Cardiac muscle cell (in vitro differentiated cells and primary cell): ENCODE measurements around the gene GNPDA2. TPM values are rescaled to one million over a fixed set of nuclear protein-coding genes. Genes with fewer than 3 reads are reported as not detected.

ENCODE experiments used
- DNase-seq, 2 donors: peaks; one replicate each; pipeline versions ENCODE4 v3.0.0 to v3.0.0-alpha.2; 2010 to 2017; ENCODE audit warnings: low read depth in 1 of 2, low spot score in 1 of 2
- H3K27ac ChIP-seq: fragments of 200-600 bp; sonication (generic); 2 replicates; pipeline ENCODE4 v1.5.1; 2016
- H3K27me3 ChIP-seq: fragments of 200-600 bp; sonication (generic); 2 replicates; pipeline ENCODE4 v1.6.0; 2016; ENCODE audit warnings: control low read depth
- H3K36me3 ChIP-seq: fragments of 200-600 bp; sonication (generic); 2 replicates; pipeline ENCODE4 v1.5.1; 2016; ENCODE audit warnings: control low read depth
- H3K4me1 ChIP-seq: fragments of 200-600 bp; sonication (generic); 2 replicates; pipeline ENCODE4 v1.8.1; 2017; ENCODE audit warnings: low read depth, mild to moderate bottlenecking, mixed run types
- H3K4me3 ChIP-seq: fragments of 200-600 bp; sonication (generic); 2 replicates; pipeline ENCODE4 v1.5.1; 2016; ENCODE audit warnings: mild to moderate bottlenecking
- H3K9me3 ChIP-seq: fragments of 200-600 bp; sonication (generic); 2 replicates; pipeline ENCODE4 v1.5.1; 2017; ENCODE audit warnings: low read depth, mild to moderate bottlenecking, control low read depth
- CTCF ChIP-seq: IDR thresholded peaks from 2 replicates; pipeline ENCODE4 v1.5.1; 2012; ENCODE audit warnings: low read depth, mild to moderate bottlenecking, low read length
- polyA plus RNA-seq: library from polyadenylated mRNA; unstranded; fragments of >200 nt; fragmentation: Nextera tagmentation; extraction: Ambion mirVana; gene quantifications from 2 replicates; pipeline ENCODE4 v1.2.1, GENCODE V29; 2016
- total RNA-seq: library from RNA; depleted of rRNA; stranded (reverse); fragments of >200 nt; gene quantifications from 2 replicates; pipeline ENCODE4 v1.2.3, GENCODE V29; 2016

The GNPDA2 gene
- total and polyA plus RNA-seq, 2 experiments from 2014 or later, result 10.0 to 17.3 TPM

GRCh38 chr4:44761306-44761705 is 35.0 kb upstream of the GNPDA2 start:
- TF ChIP-seq CTCF, result no peak
- H3K36me3 ChIP-seq, result no peaks in the 10 kb centered on the region
- H3K27ac ChIP-seq, result no peak overlapping the region
- no peaks in the 10 kb centered on the region for H3K4me1 ChIP-seq
- no peaks in the 10 kb centered on the region for H3K9me3 ChIP-seq
- no peaks in the 10 kb centered on the region for H3K27me3 ChIP-seq
- H3K4me3 ChIP-seq, result no peak overlapping the region
- DNase-seq, result no peak

GRCh38 chr4:44760142-44760898 is 34.0 kb upstream of the GNPDA2 start:
- no peaks in the 10 kb centered on the region for H3K9me3 ChIP-seq
- H3K4me3 ChIP-seq, result no peak overlapping the region
- H3K36me3 ChIP-seq, result no peaks in the 10 kb centered on the region
- peak; percentile 59 to 65 for DNase-seq
- H3K4me1 ChIP-seq, result no peaks in the 10 kb centered on the region
- peak; percentile 49 for TF ChIP-seq CTCF
- H3K27me3 ChIP-seq, result no peaks in the 10 kb centered on the region
- no peak overlapping the region for H3K27ac ChIP-seq

GRCh38 chr4:44756559-44756958 is 30.2 kb upstream of the GNPDA2 start:
- TF ChIP-seq CTCF, result no peak
- Histone ChIP-seq H3K36me3 (no peaks in the 10 kb centered on the region), H3K4me1 (no peaks in the 10 kb centered on the region), H3K27me3 (no peaks in the 10 kb centered on the region), H3K27ac (no peak overlapping the region), H3K9me3 (no peaks in the 10 kb centered on the region), H3K4me3 (no peak overlapping the region)
- no peak for DNase-seq

GRCh38 chr4:44740201-44740600 is 13.8 kb upstream of the GNPDA2 start:
- no peak for DNase-seq
- H3K27ac ChIP-seq, result no peak overlapping the region
- no peaks in the 10 kb centered on the region for H3K36me3 ChIP-seq

GRCh38 chr4:44738615-44739014 is 12.3 kb upstream of the GNPDA2 start:
- H3K36me3 ChIP-seq, result no peaks in the 10 kb centered on the region
- no peaks in the 10 kb centered on the region for H3K9me3 ChIP-seq
- no peak overlapping the region for H3K4me3 ChIP-seq
- H3K27ac ChIP-seq, result no peak overlapping the region
- DNase-seq, result peak in 1 of 2 donors; percentile 13
- H3K27me3 ChIP-seq, result no peaks in the 10 kb centered on the region
- no peaks in the 10 kb centered on the region for H3K4me1 ChIP-seq
- TF ChIP-seq CTCF, result peak; percentile 47

More at GRCh38 chr4:44740201-44740600, 13.8 kb upstream of the GNPDA2 start:
- no peak for TF ChIP-seq CTCF
- Histone ChIP-seq H3K4me1 (no peaks in the 10 kb centered on the region), H3K9me3 (no peaks in the 10 kb centered on the region), H3K4me3 (no peak overlapping the region), H3K27me3 (no peaks in the 10 kb centered on the region)
